GM19372 (cell line): ENCODE measurements around the gene EDDM13.
"Not testable (repeated sequence)": the region's sequence is repeated elsewhere in the genome, so short reads cannot be mapped to it uniquely, and the experiment has no call there.

ENCODE experiments used
- ATAC-seq: cut with Tn5 transposase; IDR thresholded peaks from one replicate; pipeline ENCODE4 v1.9.1; 2021; ENCODE audit warnings: mild to moderate bottlenecking, low read depth, moderate library complexity; ENCODE audit not compliant: unreplicated experiment

Gene EDDM13

GRCh38 chr19:56319991-56320390 lies 47.4 kb downstream of the EDDM13 start:
- no peak for ATAC-seq

GRCh38 chr19:56321254-56321988 lies 48.9 kb downstream of the EDDM13 start:
- ATAC-seq = no peak

- ATAC-seq = no peak
Observed at GRCh38 chr19:56321989-56322440, 49.5 kb downstream of the EDDM13 start.

- no peak for ATAC-seq
Observed at GRCh38 chr19:56324436-56324835, 51.9 kb downstream of the EDDM13 start.

GRCh38 chr19:56332695-56333094 lies 60.1 kb downstream of the EDDM13 start:
- no peak for ATAC-seq

GRCh38 chr19:56333506-56333905 lies 61.0 kb downstream of the EDDM13 start:
- ATAC-seq = no peak

GRCh38 chr19:56335371-56335770 lies 62.8 kb downstream of the EDDM13 start:
- not testable (repeated sequence) for ATAC-seq

- not testable (repeated sequence) for ATAC-seq
Observed at GRCh38 chr19:56337077-56337476, 64.5 kb downstream of the EDDM13 start.

- ATAC-seq = not testable (repeated sequence)
Observed at GRCh38 chr19:56339031-56339430, 66.5 kb downstream of the EDDM13 start.

- ATAC-seq = no peak
Observed at GRCh38 chr19:56341948-56342347, 69.4 kb downstream of the EDDM13 start.

GRCh38 chr19:56347163-56347778 lies 74.7 kb downstream of the EDDM13 start:
- ATAC-seq = no peak

- no peak for ATAC-seq
Observed at GRCh38 chr19:56348289-56348877, 75.8 kb downstream of the EDDM13 start.

- ATAC-seq = no peak
Observed at GRCh38 chr19:56350416-56351045, 78.0 kb downstream of the EDDM13 start.

GRCh38 chr19:56351208-56351607 lies 78.7 kb downstream of the EDDM13 start:
- no peak for ATAC-seq

- no peak for ATAC-seq
Observed at GRCh38 chr19:56355517-56355916, 83.0 kb downstream of the EDDM13 start.

- ATAC-seq = no peak
Observed at GRCh38 chr19:56356944-56357343, 84.4 kb downstream of the EDDM13 start.
